Right lobe of liver (tissue), 4 donors: ENCODE data around the gene DZIP1L.

Experiments used
- POLR2A ChIP-seq: fragments of 450-650 bp; IDR thresholded peaks from one replicate; pipeline ENCODE4 v1.6.1; 2017; ENCODE audit warnings: antibody characterized with exemption, mild to moderate bottlenecking
- TF ChIP-seq, protein P1 (sequence below), 4 donors: fragments of 200-600 bp in 3 of 4; fragments of 450-650 bp in 1 of 4; IDR thresholded peaks; one replicate each; pipeline versions ENCODE4 v1.5.1 to v1.8.0; 2016 to 2022; ENCODE audit warnings: antibody characterized with exemption in 4 of 4, mild to moderate bottlenecking in 2 of 4
- donor health status: DM: no; HTN: no; CAD: no.
- donor health status: DM: no; HTN: no; CAD: no.
- donor health status: DM: no; HTN: yes; CAD: no.

DNA sequence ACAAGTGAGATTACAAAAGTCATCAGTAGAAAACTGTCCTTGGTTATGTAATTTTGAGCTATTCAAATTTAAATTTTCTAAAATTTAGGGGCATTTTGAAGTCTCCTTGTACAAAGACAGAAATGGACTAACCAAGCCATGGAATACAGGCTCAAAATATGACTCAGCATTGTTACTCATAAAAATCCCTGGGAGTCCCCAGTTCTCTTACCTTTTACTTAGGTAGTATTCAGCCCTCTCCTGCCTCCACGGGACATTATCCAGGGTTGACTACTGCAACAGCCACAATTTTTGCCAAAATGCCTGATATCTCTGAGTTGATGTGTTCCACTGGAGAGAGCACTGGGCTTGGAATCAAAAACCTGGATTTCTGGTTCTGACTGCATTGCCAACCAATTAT is 80.5 kb downstream of the DZIP1L start:
- TF ChIP-seq, protein P1, sequence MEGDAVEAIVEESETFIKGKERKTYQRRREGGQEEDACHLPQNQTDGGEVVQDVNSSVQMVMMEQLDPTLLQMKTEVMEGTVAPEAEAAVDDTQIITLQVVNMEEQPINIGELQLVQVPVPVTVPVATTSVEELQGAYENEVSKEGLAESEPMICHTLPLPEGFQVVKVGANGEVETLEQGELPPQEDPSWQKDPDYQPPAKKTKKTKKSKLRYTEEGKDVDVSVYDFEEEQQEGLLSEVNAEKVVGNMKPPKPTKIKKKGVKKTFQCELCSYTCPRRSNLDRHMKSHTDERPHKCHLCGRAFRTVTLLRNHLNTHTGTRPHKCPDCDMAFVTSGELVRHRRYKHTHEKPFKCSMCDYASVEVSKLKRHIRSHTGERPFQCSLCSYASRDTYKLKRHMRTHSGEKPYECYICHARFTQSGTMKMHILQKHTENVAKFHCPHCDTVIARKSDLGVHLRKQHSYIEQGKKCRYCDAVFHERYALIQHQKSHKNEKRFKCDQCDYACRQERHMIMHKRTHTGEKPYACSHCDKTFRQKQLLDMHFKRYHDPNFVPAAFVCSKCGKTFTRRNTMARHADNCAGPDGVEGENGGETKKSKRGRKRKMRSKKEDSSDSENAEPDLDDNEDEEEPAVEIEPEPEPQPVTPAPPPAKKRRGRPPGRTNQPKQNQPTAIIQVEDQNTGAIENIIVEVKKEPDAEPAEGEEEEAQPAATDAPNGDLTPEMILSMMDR (IDR thresholded peaks at IDR 0.05): no peak
- no peak for TF ChIP-seq POLR2A
